HEK293 (cell line): ENCODE results near the gene TSR3.

Source experiments
- CTCF ChIA-PET: fragments of 350-600 bp; formaldehyde crosslinking; extraction: SDS; loops from one replicate; lab custom pipeline; 2021; ENCODE audit warnings: antibody characterized with exemption; lab: Yijun Ruan, JAX
- POLR2A ChIA-PET: fragments of 300-600 bp; formaldehyde crosslinking; extraction: SDS; loops from one replicate; lab custom pipeline; 2020; ENCODE audit warnings: antibody characterized with exemption, inconsistent platforms; lab: Yijun Ruan, JAX
- H3K27ac ChIP-seq: fragments of 200-500 bp; sonication (Bioruptor generic); 2 replicates; pipeline ENCODE4 v1.5.1; 2014; ENCODE audit warnings: low read depth, low read length, control low read depth, inconsistent platforms; ENCODE audit errors: extremely low read depth
- H3K36me3 ChIP-seq, 2 experiments: fragments of 200-500 bp in 1 of 2; sonication (Bioruptor generic) in 1 of 2; 1 replicate in 1 of 2; 2 replicates in 1 of 2; pipeline ENCODE4 v1.5.1; 2014 to 2017; ENCODE audit warnings: inconsistent platforms in 2 of 2, low read length in 2 of 2; ENCODE audit not compliant: control insufficient read depth in 2 of 2, insufficient read depth in 1 of 2
- H3K4me1 ChIP-seq: fragments of 200-500 bp; sonication (Bioruptor generic); 2 replicates; pipeline ENCODE4 v1.5.1; 2014; ENCODE audit warnings: mild to moderate bottlenecking, low read length, inconsistent platforms; ENCODE audit not compliant: control insufficient read depth, insufficient read depth
- H3K4me3 ChIP-seq: 2 replicates; pipeline ENCODE4 v1.5.1; 2011; ENCODE audit warnings: low read depth, mild to moderate bottlenecking, control low read depth, low read length, moderate library complexity
- H3K9me3 ChIP-seq: fragments of 200-500 bp; sonication (Bioruptor generic); 2 replicates; pipeline ENCODE4 v1.5.1; 2014; ENCODE audit warnings: low read depth, low read length, inconsistent platforms; ENCODE audit not compliant: control insufficient read depth, insufficient read depth
- HOXA7 ChIP-seq: sonication (generic); formaldehyde crosslinking; IDR thresholded peaks from 2 replicates; pipeline ENCODE4 v1.8.1; 2022; ENCODE audit warnings: missing genetic modification reagents, borderline replicate concordance
- HOXD13 ChIP-seq: sonication (generic); formaldehyde crosslinking; IDR thresholded peaks from 2 replicates; pipeline ENCODE4 v1.8.0; 2022; ENCODE audit warnings: missing genetic modification reagents, borderline replicate concordance
- SCRT1 ChIP-seq: fragments of 450-650 bp; formaldehyde crosslinking; IDR thresholded peaks from 2 replicates; pipeline ENCODE4 v1.5.1; 2016; ENCODE audit warnings: missing biosample characterization, missing genetic modification characterization, borderline replicate concordance
- SCRT2 ChIP-seq: fragments of 450-650 bp; formaldehyde crosslinking; IDR thresholded peaks from 2 replicates; pipeline ENCODE4 v1.5.1; 2016; ENCODE audit warnings: missing biosample characterization, missing genetic modification characterization
- SP2 ChIP-seq: fragments of 450-650 bp; formaldehyde crosslinking; IDR thresholded peaks from 2 replicates; pipeline ENCODE4 v1.5.1; 2016; ENCODE audit warnings: missing biosample characterization, missing genetic modification characterization
- WT1 ChIP-seq: fragments of 450-650 bp; formaldehyde crosslinking; IDR thresholded peaks from 2 replicates; pipeline ENCODE4 v1.5.1; 2016; ENCODE audit warnings: missing biosample characterization, missing genetic modification characterization
- YY2 ChIP-seq: fragments of 450-650 bp; formaldehyde crosslinking; IDR thresholded peaks from 2 replicates; pipeline ENCODE4 v1.5.1; 2016; ENCODE audit warnings: missing biosample characterization, missing genetic modification characterization
- ZBTB1 ChIP-seq: fragments of 450-650 bp; formaldehyde crosslinking; IDR thresholded peaks from 2 replicates; pipeline ENCODE4 v1.5.1; 2016; ENCODE audit warnings: missing biosample characterization, missing genetic modification characterization
- ZNF202 ChIP-seq: fragments of 450-650 bp; formaldehyde crosslinking; IDR thresholded peaks from 2 replicates; pipeline ENCODE4 v1.5.1; 2016; ENCODE audit warnings: missing biosample characterization, missing genetic modification characterization, borderline replicate concordance
- ZNF223 ChIP-seq: fragments of 450-650 bp; formaldehyde crosslinking; IDR thresholded peaks from 2 replicates; pipeline ENCODE4 v1.5.1; 2016; ENCODE audit warnings: missing biosample characterization, missing genetic modification characterization
- ZNF426 ChIP-seq: fragments of 450-650 bp; formaldehyde crosslinking; IDR thresholded peaks from 2 replicates; pipeline ENCODE4 v1.5.1; 2017; ENCODE audit warnings: missing biosample characterization, missing genetic modification characterization, mild to moderate bottlenecking, inconsistent platforms, moderate library complexity
- ZNF514 ChIP-seq: fragments of 450-650 bp; formaldehyde crosslinking; IDR thresholded peaks from 2 replicates; pipeline ENCODE4 v1.5.1; 2016; ENCODE audit warnings: missing biosample characterization, missing genetic modification characterization
- ZNF558 ChIP-seq: fragments of 450-650 bp; formaldehyde crosslinking; IDR thresholded peaks from 2 replicates; pipeline ENCODE4 v1.5.1; 2016; ENCODE audit warnings: missing biosample characterization, missing genetic modification characterization
- ZNF561 ChIP-seq: fragments of 450-650 bp; IDR thresholded peaks from 2 replicates; pipeline ENCODE4 v1.5.1; 2018; ENCODE audit warnings: missing biosample characterization, missing genetic modification characterization, borderline replicate concordance
- ZNF596 ChIP-seq: fragments of 450-650 bp; IDR thresholded peaks from 2 replicates; pipeline ENCODE4 v1.5.0; 2018; ENCODE audit warnings: missing biosample characterization, mild to moderate bottlenecking, missing genetic modification characterization, moderate library complexity
- TF ChIP-seq, protein P1 (sequence below): fragments of 450-650 bp; formaldehyde crosslinking; IDR thresholded peaks from 2 replicates; pipeline ENCODE4 v1.5.1; 2016; ENCODE audit warnings: missing biosample characterization, missing genetic modification characterization
- TF ChIP-seq, protein P2 (sequence below): fragments of 450-650 bp; formaldehyde crosslinking; conservative IDR thresholded peaks from 2 replicates; pipeline ENCODE4 v1.5.1; 2016; ENCODE audit warnings: low read depth, missing biosample characterization, missing genetic modification characterization
- TF ChIP-seq, protein P3 (sequence below): fragments of 450-650 bp; IDR thresholded peaks from 2 replicates; pipeline ENCODE4 v1.5.1; 2018; ENCODE audit warnings: missing biosample characterization, mild to moderate bottlenecking, missing genetic modification characterization
- TF ChIP-seq, protein P4 (sequence below): fragments of 450-650 bp; formaldehyde crosslinking; IDR thresholded peaks from 2 replicates; pipeline ENCODE4 v1.5.1; 2017; ENCODE audit warnings: missing biosample characterization, missing genetic modification characterization
- TF ChIP-seq, protein P5 (sequence below): fragments of 450-650 bp; formaldehyde crosslinking; IDR thresholded peaks from 2 replicates; pipeline ENCODE4 v1.5.1; 2017; ENCODE audit warnings: missing biosample characterization, missing genetic modification characterization

TSR3 gene

DNA sequence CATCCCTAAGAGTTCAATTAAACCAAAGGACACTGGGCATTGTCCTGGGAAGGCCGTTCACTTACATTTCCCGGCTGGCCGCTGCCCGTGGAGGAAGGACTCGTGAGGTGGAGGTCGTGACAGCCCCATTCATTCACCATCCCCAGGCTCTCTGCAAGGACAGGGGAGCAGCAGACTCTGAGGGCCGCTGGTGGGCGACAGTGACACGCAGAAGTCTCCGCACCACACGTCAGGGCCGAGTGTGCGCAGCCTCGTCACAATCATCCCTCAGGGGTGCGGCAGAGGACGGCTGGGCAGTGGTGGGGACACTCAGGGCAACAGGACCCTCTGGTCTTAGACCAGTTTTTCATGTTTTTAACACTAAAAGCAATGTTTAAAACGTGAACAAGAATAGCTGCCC, 41.1 kb upstream of the TSR3 start:
- H3K27ac ChIP-seq = no peak overlapping the region
- no peaks in the 10 kb centered on the region for H3K9me3 ChIP-seq
- H3K4me3 ChIP-seq = no peak overlapping the region
- TF ChIP-seq ZNF558 (no peak), ZNF514 (tag by site-specific recombination) (no peak), HOXD13 (CRISPR knock-in tag) (no peak), SCRT1 (tag by site-specific recombination) (no peak), ZNF223 (tag by site-specific recombination) (no peak), YY2 (tag by site-specific recombination) (no peak), ZNF202 (no peak), ZNF596 (tag by site-specific recombination) (no peak), SCRT2 (no peak), SP2 (tag by site-specific recombination) (no peak), HOXA7 (CRISPR knock-in tag) (no peak), ZNF426 (no peak), ZBTB1 (no peak), ZNF561 (tag by site-specific recombination) (no peak), WT1 (tag by site-specific recombination) (no peak)
- TF ChIP-seq, protein P1, sequence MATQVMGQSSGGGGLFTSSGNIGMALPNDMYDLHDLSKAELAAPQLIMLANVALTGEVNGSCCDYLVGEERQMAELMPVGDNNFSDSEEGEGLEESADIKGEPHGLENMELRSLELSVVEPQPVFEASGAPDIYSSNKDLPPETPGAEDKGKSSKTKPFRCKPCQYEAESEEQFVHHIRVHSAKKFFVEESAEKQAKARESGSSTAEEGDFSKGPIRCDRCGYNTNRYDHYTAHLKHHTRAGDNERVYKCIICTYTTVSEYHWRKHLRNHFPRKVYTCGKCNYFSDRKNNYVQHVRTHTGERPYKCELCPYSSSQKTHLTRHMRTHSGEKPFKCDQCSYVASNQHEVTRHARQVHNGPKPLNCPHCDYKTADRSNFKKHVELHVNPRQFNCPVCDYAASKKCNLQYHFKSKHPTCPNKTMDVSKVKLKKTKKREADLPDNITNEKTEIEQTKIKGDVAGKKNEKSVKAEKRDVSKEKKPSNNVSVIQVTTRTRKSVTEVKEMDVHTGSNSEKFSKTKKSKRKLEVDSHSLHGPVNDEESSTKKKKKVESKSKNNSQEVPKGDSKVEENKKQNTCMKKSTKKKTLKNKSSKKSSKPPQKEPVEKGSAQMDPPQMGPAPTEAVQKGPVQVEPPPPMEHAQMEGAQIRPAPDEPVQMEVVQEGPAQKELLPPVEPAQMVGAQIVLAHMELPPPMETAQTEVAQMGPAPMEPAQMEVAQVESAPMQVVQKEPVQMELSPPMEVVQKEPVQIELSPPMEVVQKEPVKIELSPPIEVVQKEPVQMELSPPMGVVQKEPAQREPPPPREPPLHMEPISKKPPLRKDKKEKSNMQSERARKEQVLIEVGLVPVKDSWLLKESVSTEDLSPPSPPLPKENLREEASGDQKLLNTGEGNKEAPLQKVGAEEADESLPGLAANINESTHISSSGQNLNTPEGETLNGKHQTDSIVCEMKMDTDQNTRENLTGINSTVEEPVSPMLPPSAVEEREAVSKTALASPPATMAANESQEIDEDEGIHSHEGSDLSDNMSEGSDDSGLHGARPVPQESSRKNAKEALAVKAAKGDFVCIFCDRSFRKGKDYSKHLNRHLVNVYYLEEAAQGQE (tag by site-specific recombination) = no peak
- TF ChIP-seq, protein P2, sequence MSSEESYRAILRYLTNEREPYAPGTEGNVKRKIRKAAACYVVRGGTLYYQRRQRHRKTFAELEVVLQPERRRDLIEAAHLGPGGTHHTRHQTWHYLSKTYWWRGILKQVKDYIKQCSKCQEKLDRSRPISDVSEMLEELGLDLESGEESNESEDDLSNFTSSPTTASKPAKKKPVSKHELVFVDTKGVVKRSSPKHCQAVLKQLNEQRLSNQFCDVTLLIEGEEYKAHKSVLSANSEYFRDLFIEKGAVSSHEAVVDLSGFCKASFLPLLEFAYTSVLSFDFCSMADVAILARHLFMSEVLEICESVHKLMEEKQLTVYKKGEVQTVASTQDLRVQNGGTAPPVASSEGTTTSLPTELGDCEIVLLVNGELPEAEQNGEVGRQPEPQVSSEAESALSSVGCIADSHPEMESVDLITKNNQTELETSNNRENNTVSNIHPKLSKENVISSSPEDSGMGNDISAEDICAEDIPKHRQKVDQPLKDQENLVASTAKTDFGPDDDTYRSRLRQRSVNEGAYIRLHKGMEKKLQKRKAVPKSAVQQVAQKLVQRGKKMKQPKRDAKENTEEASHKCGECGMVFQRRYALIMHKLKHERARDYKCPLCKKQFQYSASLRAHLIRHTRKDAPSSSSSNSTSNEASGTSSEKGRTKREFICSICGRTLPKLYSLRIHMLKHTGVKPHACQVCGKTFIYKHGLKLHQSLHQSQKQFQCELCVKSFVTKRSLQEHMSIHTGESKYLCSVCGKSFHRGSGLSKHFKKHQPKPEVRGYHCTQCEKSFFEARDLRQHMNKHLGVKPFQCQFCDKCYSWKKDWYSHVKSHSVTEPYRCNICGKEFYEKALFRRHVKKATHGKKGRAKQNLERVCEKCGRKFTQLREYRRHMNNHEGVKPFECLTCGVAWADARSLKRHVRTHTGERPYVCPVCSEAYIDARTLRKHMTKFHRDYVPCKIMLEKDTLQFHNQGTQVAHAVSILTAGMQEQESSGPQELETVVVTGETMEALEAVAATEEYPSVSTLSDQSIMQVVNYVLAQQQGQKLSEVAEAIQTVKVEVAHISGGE (tag by site-specific recombination) = no peak
- TF ChIP-seq, protein P3, sequence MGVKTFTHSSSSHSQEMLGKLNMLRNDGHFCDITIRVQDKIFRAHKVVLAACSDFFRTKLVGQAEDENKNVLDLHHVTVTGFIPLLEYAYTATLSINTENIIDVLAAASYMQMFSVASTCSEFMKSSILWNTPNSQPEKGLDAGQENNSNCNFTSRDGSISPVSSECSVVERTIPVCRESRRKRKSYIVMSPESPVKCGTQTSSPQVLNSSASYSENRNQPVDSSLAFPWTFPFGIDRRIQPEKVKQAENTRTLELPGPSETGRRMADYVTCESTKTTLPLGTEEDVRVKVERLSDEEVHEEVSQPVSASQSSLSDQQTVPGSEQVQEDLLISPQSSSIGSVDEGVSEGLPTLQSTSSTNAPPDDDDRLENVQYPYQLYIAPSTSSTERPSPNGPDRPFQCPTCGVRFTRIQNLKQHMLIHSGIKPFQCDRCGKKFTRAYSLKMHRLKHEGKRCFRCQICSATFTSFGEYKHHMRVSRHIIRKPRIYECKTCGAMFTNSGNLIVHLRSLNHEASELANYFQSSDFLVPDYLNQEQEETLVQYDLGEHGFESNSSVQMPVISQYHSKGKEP (tag by site-specific recombination) = no peak
- TF ChIP-seq, protein P4, sequence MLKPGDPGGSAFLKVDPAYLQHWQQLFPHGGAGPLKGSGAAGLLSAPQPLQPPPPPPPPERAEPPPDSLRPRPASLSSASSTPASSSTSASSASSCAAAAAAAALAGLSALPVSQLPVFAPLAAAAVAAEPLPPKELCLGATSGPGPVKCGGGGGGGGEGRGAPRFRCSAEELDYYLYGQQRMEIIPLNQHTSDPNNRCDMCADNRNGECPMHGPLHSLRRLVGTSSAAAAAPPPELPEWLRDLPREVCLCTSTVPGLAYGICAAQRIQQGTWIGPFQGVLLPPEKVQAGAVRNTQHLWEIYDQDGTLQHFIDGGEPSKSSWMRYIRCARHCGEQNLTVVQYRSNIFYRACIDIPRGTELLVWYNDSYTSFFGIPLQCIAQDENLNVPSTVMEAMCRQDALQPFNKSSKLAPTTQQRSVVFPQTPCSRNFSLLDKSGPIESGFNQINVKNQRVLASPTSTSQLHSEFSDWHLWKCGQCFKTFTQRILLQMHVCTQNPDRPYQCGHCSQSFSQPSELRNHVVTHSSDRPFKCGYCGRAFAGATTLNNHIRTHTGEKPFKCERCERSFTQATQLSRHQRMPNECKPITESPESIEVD (tag by site-specific recombination) = no peak
- TF ChIP-seq, protein P5, sequence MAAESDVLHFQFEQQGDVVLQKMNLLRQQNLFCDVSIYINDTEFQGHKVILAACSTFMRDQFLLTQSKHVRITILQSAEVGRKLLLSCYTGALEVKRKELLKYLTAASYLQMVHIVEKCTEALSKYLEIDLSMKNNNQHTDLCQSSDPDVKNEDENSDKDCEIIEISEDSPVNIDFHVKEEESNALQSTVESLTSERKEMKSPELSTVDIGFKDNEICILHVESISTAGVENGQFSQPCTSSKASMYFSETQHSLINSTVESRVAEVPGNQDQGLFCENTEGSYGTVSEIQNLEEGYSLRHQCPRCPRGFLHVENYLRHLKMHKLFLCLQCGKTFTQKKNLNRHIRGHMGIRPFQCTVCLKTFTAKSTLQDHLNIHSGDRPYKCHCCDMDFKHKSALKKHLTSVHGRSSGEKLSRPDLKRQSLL (tag by site-specific recombination) = no peak
- CTCF ChIA-PET = interaction anchor here (0.8 kb wide), 1 partner anchor 15 kb away, joined by 7 read pairs; no protein-coding TSS in a partner anchor
- peaks cover 0 to 43% of the 10 kb centered on the region in 2 experiments; a peak in 2 of 3 replicates for H3K36me3 ChIP-seq
- H3K4me1 ChIP-seq = no peaks in the 10 kb centered on the region
- POLR2A ChIA-PET = no interaction called here
